Thoracic aorta (tissue), 2 donors: Measurements from ENCODE around the gene PTPRO. TPM values are rescaled to one million over a fixed set of nuclear protein-coding genes. Genes with fewer than 3 reads are reported as not detected.

Source experiments
- ATAC-seq: fragments of 150-250 bp; one replicate; pipeline ENCODE4 v1.8.0; 2017; ENCODE audit warnings: low read depth; ENCODE audit not compliant: insufficient number of reproducible peaks, low FRiP score
- DNase-seq: peaks from one replicate; pipeline ENCODE4 v3.0.0-alpha.2; 2020; ENCODE audit warnings: low spot score
- H3K27ac ChIP-seq, 2 donors: fragments of 200-600 bp; sonication (generic); 1 replicate in 1 of 2; 2 replicates in 1 of 2; pipeline ENCODE4 v1.5.1; 2016; ENCODE audit warnings: mild to moderate bottlenecking in 2 of 2, moderate library complexity in 2 of 2
- H3K27me3 ChIP-seq: fragments of 200-600 bp; sonication (generic); replicated peaks from 2 replicates; pipeline ENCODE4 v1.6.0; 2016; ENCODE audit warnings: mild to moderate bottlenecking; ENCODE audit not compliant: insufficient read depth
- H3K36me3 ChIP-seq: fragments of 200-600 bp; sonication (generic); one replicate; pipeline ENCODE4 v1.5.1; 2016
- H3K4me1 ChIP-seq, 2 donors: fragments of 200-600 bp; sonication (generic); 1 replicate in 1 of 2; 2 replicates in 1 of 2; pipeline versions ENCODE4 v1.5.1 to v1.6.0; 2016; ENCODE audit warnings: low read depth in 2 of 2, mild to moderate bottlenecking in 1 of 2; ENCODE audit not compliant: control insufficient read depth in 1 of 2
- H3K4me3 ChIP-seq: fragments of 200-600 bp; sonication (generic); 2 replicates; pipeline ENCODE4 v1.5.1; 2016; ENCODE audit warnings: mild to moderate bottlenecking
- H3K9me3 ChIP-seq: fragments of 200-600 bp; sonication (generic); 2 replicates; pipeline ENCODE4 v1.5.1; 2016
- total RNA-seq, 2 donors: library from RNA; depleted of rRNA; stranded (reverse); fragments of >200 nt; gene quantifications; one replicate each; pipeline versions ENCODE4 v1.1.0 to v1.2.3, GENCODE V29; 2016
- TF ChIP-seq, protein P1 (sequence below): fragments of 200-600 bp; sonication (generic); IDR thresholded peaks from one replicate; pipeline ENCODE4 v1.5.1; 2019; ENCODE audit warnings: antibody characterized with exemption

Gene PTPRO
- total RNA-seq, 2 donors from 2014 or later = 11.9 to 19.5 TPM

DNA sequence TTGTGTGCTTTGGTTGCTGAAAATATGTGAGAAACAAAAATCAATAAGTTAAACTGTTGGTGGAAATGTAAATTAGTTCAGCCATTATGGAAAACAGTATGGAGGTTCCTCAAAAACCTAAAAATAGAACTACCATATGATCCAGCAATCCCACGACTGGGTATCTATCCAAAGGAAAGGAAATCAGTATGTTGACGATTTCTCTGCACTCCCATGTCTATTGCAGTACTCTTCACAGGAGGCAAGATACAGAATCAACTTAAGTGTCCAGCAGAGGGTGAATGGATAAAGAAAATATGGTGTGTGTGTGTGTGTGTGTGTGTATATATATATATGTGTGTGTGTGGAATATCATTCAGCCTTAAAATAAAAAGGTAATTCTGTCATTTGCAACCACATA is 159.5 kb downstream of the PTPRO start:
- Histone ChIP-seq H3K4me3 (no peak overlapping the region), H3K4me1 (peaks cover 0 to 19% of the 10 kb centered on the region in 2 donors), H3K36me3 (no peaks in the 10 kb centered on the region), H3K27me3 (no peaks in the 10 kb centered on the region), H3K27ac (no peak overlapping the region), H3K9me3 (no peaks in the 10 kb centered on the region)
- DNase-seq (no peak), ATAC-seq (no peak)
- TF ChIP-seq, protein P1, sequence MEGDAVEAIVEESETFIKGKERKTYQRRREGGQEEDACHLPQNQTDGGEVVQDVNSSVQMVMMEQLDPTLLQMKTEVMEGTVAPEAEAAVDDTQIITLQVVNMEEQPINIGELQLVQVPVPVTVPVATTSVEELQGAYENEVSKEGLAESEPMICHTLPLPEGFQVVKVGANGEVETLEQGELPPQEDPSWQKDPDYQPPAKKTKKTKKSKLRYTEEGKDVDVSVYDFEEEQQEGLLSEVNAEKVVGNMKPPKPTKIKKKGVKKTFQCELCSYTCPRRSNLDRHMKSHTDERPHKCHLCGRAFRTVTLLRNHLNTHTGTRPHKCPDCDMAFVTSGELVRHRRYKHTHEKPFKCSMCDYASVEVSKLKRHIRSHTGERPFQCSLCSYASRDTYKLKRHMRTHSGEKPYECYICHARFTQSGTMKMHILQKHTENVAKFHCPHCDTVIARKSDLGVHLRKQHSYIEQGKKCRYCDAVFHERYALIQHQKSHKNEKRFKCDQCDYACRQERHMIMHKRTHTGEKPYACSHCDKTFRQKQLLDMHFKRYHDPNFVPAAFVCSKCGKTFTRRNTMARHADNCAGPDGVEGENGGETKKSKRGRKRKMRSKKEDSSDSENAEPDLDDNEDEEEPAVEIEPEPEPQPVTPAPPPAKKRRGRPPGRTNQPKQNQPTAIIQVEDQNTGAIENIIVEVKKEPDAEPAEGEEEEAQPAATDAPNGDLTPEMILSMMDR = no peak

DNA sequence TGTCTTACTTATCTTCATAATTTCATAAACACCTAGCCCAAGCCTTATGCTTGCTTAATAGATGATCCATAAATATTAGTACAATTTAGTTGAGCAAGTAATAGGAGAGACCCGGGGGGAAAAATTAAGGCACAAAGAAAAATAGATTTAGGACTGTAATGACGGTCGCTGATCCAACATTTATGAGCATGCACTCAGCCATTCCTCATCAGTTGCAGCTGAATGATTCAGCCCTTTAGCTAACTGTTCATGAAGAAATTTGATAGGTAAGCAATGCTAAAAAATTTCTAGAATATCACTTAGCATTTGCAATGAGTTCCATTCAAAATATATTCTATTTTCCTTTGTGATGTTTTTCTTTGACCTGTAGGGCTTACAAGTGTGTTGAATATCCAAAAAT is 163.2 kb downstream of the PTPRO start:
- no peaks in the 10 kb centered on the region for H3K36me3 ChIP-seq
- H3K9me3 ChIP-seq = no peaks in the 10 kb centered on the region
- no peak overlapping the region for H3K4me3 ChIP-seq
- DNase-seq = no peak
- TF ChIP-seq, protein P1 = no peak
- peaks cover 0 to 13% of the 10 kb centered on the region in 2 donors for H3K4me1 ChIP-seq
- no peak for ATAC-seq
- no peaks in the 10 kb centered on the region for H3K27me3 ChIP-seq
- H3K27ac ChIP-seq = no peak overlapping the region

DNA sequence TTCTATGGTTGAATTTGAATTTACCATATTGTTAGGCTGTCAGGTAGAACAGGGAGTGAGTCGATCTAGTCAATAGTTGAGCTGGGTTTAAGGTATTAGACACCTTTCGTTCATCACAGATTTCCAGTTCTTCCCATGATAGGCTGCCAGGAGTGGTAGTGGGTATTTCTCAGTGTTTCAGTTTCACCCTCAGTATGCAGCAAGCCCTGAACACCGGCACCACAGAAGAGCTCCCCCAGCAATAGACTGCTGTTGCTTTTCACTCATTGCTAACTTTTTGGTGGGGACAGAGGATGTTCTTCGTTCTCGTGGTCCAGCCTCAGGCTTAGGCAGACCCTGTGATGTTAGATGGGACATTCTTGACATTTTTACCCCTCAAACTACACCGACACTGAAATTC is 164.6 kb downstream of the PTPRO start:
- Histone ChIP-seq H3K27me3 (no peaks in the 10 kb centered on the region), H3K4me1 (peaks cover 0 to 4% of the 10 kb centered on the region in 2 donors), H3K9me3 (no peaks in the 10 kb centered on the region), H3K27ac (no peak overlapping the region), H3K36me3 (no peaks in the 10 kb centered on the region), H3K4me3 (no peak overlapping the region)
- TF ChIP-seq, protein P1 = no peak
- ATAC-seq (no peak), DNase-seq (no peak)

DNA sequence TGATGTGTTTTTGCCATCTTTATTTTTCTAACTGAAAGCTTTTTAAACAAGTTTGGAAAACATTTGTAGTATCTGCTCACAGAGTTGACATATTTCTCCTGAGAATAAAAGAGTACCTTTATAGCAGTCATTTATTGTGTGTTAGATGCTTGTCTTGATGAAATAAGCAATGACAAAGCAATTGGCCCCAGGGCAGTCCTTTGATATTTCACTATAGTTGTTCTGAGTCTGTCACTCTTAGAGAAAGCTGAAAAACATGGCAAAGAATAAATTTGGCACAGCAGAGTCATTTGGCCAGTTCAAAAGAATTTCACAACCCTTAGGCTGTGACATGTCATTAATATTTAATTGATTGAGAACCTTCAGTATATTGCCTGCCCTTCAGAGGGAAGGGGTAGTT is 166.2 kb downstream of the PTPRO start:
- TF ChIP-seq, protein P1 = no peak
- Histone ChIP-seq H3K9me3 (peaks cover 4% of the 10 kb centered on the region), H3K4me1 (no peaks in the 10 kb centered on the region)

DNA sequence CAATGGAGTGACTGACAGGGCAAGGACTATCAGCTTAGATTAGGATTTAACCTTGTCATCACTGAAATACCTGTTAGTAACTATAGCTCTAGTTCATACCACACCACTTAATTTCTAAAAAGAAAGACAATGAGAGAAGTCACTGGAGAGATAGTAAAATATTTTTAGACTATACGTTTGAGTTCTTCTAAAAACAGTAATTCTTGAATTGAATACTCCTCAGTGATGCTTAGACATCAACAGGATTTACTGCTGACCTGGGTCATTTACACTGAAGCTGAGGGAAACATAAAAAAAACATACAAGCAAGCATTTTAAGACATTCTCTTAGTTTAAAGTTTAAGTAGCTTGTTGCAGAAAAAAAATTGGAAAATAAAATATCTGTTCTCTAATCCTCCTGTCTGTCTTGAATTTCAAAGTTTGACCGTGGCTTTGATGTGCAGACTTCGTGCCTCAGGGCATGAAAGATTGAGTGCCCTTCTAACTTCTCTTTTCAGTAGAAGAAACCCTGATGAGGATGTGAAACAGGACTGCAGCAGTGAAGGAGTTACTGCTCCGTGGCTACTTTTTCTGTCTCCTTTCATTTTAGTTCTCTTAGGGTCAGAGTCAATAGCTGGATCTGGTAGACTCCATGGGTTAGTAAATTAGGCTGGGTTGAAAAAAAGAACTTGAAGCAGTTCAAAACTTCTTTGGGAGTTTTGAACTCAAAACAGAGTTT is 172.2 kb downstream of the PTPRO start:
- ATAC-seq (no peak), DNase-seq (no peak)
- H3K9me3 ChIP-seq = peaks cover 4% of the 10 kb centered on the region
- TF ChIP-seq, protein P1 = no peak
- peaks cover 5 to 15% of the 10 kb centered on the region in 2 donors for H3K4me1 ChIP-seq
- no peaks in the 10 kb centered on the region for H3K27me3 ChIP-seq
- no peak overlapping the region for H3K27ac ChIP-seq
- no peak overlapping the region for H3K4me3 ChIP-seq
- no peaks in the 10 kb centered on the region for H3K36me3 ChIP-seq

More for the DNA sequence above, 166.2 kb downstream of the PTPRO start:
- H3K27me3 ChIP-seq = no peaks in the 10 kb centered on the region
- H3K36me3 ChIP-seq = no peaks in the 10 kb centered on the region
- H3K4me3 ChIP-seq = no peak overlapping the region
- no peak overlapping the region for H3K27ac ChIP-seq
- DNase-seq (no peak), ATAC-seq (no peak)
